Measurements from ENCODE around the gene PGGHG. TPM values are rescaled to one million over a fixed set of nuclear protein-coding genes. Genes with fewer than 3 reads are reported as not detected.

The PGGHG gene
- total and polyA plus RNA-seq, 7 donors, result 1.6 to 68.0 (median 13.0) TPM

DNA sequence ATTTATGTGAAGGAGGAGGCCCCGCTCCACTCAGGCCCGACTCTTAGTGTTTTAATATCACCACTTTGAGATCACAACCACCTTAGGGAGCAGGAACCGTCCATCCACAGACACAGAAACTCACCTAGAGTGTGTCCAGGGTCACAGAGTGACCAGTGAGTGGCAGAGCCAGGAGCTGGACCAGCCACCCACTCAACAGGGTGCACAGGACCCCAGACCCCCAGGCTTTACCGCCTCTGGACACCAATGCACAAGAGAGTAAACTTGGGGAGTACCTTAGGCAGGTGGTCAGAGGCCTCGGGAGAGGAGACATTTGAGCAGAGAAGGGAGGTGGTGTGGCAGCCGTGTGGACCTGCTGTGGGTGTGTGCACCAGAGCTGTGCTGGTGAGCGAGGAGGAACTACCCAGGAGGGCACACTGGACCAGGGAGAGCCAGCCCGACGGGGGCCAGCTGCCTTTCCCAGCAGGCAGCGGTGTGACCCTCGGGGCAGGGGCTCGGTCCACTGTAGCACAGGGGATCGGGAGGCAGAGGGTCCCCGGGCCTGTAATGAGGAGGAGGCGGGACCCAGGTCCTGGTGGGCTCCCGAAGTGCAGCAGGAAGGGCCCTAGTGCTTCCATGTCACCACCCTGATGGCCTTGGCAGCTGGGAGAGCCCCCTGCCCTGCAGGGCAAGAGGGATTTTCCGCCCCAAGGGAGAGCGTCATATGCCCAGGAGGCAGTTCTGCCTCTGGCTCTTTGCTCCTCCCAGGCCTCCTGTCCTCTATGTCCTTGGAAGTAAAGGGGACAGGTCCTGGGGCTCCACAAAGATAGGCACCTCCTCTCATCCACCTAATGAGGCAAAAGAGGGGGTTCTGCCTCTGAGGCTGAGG is 18.2 kb upstream of the PGGHG start:
- H3K27ac ChIP-seq, result peak overlapping the region in 3 of 4 donors; percentile 19 to 66 (median 29)
- TF ChIP-seq POLR2A (IDR thresholded peaks at IDR 0.05) (no peak), POLR2AphosphoS5 (IDR thresholded peaks at IDR 0.05) (no peak)
- TF ChIP-seq, protein P1, sequence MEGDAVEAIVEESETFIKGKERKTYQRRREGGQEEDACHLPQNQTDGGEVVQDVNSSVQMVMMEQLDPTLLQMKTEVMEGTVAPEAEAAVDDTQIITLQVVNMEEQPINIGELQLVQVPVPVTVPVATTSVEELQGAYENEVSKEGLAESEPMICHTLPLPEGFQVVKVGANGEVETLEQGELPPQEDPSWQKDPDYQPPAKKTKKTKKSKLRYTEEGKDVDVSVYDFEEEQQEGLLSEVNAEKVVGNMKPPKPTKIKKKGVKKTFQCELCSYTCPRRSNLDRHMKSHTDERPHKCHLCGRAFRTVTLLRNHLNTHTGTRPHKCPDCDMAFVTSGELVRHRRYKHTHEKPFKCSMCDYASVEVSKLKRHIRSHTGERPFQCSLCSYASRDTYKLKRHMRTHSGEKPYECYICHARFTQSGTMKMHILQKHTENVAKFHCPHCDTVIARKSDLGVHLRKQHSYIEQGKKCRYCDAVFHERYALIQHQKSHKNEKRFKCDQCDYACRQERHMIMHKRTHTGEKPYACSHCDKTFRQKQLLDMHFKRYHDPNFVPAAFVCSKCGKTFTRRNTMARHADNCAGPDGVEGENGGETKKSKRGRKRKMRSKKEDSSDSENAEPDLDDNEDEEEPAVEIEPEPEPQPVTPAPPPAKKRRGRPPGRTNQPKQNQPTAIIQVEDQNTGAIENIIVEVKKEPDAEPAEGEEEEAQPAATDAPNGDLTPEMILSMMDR (IDR thresholded peaks at IDR 0.05), result no peak
- H3K4me1 ChIP-seq, result no peaks in the 10 kb centered on the region
- intact Hi-C loops (cut with DNase I), result no loop called here
- H3K36me3 ChIP-seq, result no peaks in the 10 kb centered on the region
- peaks cover 3 to 27% (median 8%) of the 10 kb centered on the region in 3 donors for H3K27me3 ChIP-seq
- H3K4me3 ChIP-seq, result no peak overlapping the region
- no peak for DNase-seq
- peaks cover 0 to 3% (median 0%) of the 10 kb centered on the region in 4 donors for H3K9me3 ChIP-seq
- 82 to 88% methylated on average over 18 of the region's 18 CpGs for WGBS, 2 donors

DNA sequence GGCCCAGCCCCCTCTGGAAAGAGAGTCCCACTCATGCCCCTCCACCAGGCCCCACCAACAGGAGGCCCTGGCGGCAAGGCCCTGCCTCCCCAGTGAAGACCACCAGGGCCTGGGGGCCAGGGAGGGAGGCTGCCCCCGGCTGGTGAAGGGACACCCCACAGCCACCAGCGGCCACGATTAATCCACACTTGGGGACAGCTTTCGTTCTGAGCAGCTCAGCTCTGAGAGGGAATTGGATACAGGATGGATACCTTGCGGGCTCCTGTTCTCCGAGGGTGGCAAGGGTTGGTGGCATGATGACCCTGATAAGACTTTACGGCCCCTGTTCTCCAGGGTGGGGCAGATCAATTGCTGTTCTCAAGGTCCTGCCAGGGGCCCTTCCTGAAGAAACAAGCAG is 17.6 kb upstream of the PGGHG start:
- no peaks in the 10 kb centered on the region for H3K36me3 ChIP-seq
- no peak overlapping the region for H3K27ac ChIP-seq
- TF ChIP-seq EP300 (IDR thresholded peaks at IDR 0.05), result no peak
- no peak for TF ChIP-seq POLR2AphosphoS5 (IDR thresholded peaks at IDR 0.05)
- no peak for TF ChIP-seq POLR2A (IDR thresholded peaks at IDR 0.05)
- TF ChIP-seq, protein P1 (IDR thresholded peaks at IDR 0.05), result no peak
- H3K9me3 ChIP-seq, result no peaks in the 10 kb centered on the region
- intact Hi-C loops (cut with DNase I), result no loop called here
- DNase-seq, result no peak
- WGBS, 2 donors, result 44 to 69% methylated on average over 8 of the region's 8 CpGs
- peaks cover 3 to 27% (median 8%) of the 10 kb centered on the region in 3 donors for H3K27me3 ChIP-seq
- no peaks in the 10 kb centered on the region for H3K4me1 ChIP-seq
- H3K4me3 ChIP-seq, result no peak overlapping the region

DNA sequence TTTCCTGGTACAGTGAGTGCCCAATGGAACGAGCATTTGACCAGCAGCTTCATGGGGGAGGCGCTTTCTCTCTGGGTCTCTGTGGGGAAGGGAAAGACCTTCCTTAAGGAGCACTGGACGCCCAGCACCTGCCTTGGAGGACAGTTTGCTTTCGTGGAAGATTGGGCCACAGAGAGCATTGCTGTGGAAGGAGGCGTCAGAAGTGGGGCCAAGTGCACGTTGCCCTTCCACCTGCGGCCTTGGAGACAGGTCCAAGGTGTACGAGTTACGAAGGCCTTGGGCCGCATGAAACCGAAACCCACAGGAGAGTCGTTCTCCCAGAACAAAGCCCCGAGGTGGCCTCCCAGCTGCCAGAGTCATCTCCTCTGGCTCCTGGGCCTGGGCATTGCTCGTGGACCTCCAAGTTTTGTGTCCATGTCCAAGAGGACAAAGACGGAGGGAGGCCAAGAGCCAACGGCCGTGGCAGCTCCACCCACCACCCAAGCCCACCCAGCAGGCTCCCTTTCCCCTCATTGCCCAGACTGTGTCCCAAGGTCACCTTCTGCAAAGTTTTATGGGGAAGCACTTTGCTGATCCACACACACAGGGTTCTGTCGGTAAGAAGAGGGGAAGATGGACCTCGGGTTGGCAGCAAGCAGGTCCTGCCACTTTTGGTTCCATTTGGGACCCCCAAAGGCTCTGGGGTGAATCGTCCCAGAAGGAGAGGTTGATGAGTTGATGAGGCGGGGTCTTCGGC is 16.6 kb upstream of the PGGHG start:
- Histone ChIP-seq H3K36me3 (no peaks in the 10 kb centered on the region), H3K27me3 (peaks cover 3 to 27% (median 8%) of the 10 kb centered on the region in 3 donors), H3K9me3 (no peaks in the 10 kb centered on the region), H3K4me1 (no peaks in the 10 kb centered on the region), H3K4me3 (no peak overlapping the region), H3K27ac (no peak overlapping the region)
- 92% methylated on average over 22 of the region's 22 CpGs for WGBS, 2 donors
- TF ChIP-seq EP300 (IDR thresholded peaks at IDR 0.05) (no peak), POLR2AphosphoS5 (IDR thresholded peaks at IDR 0.05) (no peak), POLR2A (IDR thresholded peaks at IDR 0.05) (no peak)
- TF ChIP-seq, protein P1 (IDR thresholded peaks at IDR 0.05), result no peak
- intact Hi-C loops (cut with DNase I), result no loop called here
- DNase-seq, result no peak

DNA sequence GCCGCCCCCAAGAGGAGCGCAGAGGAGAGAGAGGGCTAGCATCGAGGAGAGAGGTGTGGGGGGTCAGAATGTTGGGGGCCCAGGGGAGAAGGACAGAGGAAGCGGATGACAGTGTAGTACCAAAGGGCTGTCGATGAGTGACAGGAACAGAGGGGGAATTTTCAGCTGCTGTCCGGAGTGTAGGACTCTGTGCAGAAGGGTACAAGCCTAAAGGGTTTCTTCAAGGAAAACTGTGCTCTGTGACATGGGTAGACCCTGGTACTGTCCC is 16.1 kb upstream of the PGGHG start:
- Histone ChIP-seq H3K4me1 (no peaks in the 10 kb centered on the region), H3K27ac (no peak overlapping the region), H3K36me3 (no peaks in the 10 kb centered on the region), H3K9me3 (no peaks in the 10 kb centered on the region), H3K4me3 (no peak overlapping the region), H3K27me3 (peaks cover 3 to 32% (median 8%) of the 10 kb centered on the region in 3 donors)
- intact Hi-C loops (cut with DNase I), result no loop called here
- no peak for DNase-seq
- no peak for TF ChIP-seq EP300 (IDR thresholded peaks at IDR 0.05)
- no peak for TF ChIP-seq POLR2AphosphoS5 (IDR thresholded peaks at IDR 0.05)
- TF ChIP-seq, protein P1 (IDR thresholded peaks at IDR 0.05), result no peak
- no peak for TF ChIP-seq POLR2A (IDR thresholded peaks at IDR 0.05)
- 87 to 95% methylated on average over 6 of the region's 6 CpGs for WGBS, 2 donors

Data from sigmoid colon (tissue), 7 donors.